CD4-positive, alpha-beta T cell treated with Interleukin-6 at 100 ng/mL for 8 hours (primary cell): ENCODE data around the gene BRD4.

ENCODE experiments used
- DNase-seq: peaks from one replicate; pipeline ENCODE4 v3.0.0-alpha.2; 2020; ENCODE audit warnings: mixed read lengths, low spot score

Gene BRD4

DNA sequence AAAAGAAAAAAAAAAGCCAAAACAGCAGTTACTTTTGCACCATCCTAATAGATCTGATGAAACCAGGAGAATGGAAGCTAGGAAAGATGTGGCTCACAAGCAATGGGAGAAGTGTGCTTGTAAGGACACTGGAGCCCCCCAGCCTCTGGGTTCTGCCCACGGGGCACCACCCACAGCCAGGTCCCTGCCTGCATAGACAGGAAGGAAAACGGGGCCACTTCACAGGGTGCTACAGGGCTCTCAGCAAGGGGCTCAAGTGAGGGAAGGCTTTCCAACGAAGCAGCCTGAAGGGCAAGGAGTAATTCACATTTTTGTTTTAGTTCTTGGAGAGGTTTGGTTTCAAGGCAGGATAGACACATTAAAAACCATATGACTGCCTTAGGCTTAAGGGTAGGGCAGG is 42.7 kb downstream of the BRD4 start:
- DNase-seq: no peak

DNA sequence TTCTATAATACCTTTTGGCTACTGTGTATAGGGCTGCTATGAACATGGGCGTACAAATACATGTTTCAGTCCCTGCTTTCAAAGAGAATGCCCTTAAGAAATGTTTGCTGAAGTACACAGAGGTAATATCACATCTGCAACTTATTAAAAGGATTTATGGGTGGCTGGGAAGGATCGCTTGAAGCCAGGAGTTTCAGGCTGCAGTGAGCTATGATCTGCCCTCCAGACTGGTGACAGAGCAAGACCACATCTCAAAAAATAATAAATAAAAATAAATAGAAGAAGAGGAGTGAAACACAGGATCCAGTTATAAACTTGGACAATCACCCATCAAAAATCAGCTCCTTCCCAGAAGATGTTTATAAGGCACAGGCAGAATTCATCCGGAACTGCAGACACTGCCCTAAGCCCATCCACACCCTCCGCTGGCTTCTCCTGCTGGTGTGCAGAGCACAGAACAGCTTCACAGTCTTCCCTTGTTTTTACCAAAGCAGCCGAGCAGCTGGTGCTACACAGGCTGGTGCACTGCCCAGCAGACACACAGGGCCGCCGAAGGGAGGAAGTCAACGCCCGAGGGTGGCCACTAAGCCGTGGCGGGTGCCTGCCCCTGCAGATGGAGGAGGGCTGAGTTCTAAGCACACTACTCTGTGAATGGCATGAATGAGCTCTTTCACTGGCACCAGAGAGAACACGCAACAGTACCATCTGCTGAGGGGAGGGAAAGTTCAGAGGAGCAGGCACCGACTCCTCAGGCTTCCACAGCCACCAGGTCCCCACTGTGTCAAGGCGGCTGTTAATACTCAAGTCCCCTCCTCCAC is 44.0 kb downstream of the BRD4 start:
- DNase-seq: no peak

DNA sequence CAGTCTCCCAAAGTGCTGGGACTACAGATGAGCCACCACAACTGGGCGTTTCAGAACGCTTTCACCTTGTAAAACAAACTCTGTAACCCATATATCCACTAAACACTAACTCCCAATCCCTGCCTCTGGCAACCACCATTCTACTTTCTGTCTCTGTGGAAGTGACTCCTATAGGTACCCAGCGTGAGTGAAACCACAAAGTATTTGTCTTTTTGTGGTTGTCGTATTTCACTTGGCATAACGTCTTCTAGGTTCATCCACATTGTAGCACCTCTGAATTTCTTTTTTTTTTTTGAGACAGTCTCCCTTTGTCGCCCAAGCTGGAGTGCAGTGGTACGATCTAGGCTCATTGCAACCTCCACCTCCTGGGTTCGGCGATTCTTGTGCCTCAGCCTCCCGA is 44.8 kb downstream of the BRD4 start:
- no peak for DNase-seq

GRCh38 chr19:15286688-15287365 is 45.5 kb downstream of the BRD4 start:
- DNase-seq: no peak

DNA sequence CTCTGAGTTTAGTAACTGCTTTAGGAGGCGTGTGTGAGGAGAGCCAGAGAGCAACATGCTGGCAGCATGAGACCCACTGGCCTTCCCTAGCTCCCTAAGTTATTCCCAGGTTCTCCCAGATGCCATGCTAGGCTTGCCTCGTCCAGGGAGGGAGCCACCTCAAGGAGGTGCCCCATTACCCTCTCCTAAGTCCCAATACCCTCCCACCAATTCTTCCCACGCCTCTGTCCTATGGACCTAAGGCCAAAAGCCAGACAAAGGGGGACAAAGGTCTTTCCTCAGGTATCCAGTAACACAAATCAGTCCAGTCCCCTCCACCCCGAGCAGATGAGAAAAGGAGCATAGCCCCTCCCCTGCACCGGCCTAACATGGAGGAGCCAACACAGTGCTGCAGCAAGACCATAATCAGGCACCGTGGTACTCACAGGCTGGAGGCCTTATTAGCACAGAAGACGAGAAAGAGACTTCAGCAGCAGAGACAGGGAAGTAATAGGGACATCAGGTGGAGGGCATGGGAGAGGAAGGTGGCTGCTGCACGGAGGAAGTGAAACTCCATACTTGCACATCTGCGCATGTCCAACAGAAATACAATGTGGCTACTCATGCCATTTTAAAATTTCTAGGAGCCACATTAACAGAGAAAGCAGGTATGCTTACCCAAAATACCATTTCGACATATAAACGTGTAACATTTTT is 46.3 kb downstream of the BRD4 start:
- no peak for DNase-seq

DNA sequence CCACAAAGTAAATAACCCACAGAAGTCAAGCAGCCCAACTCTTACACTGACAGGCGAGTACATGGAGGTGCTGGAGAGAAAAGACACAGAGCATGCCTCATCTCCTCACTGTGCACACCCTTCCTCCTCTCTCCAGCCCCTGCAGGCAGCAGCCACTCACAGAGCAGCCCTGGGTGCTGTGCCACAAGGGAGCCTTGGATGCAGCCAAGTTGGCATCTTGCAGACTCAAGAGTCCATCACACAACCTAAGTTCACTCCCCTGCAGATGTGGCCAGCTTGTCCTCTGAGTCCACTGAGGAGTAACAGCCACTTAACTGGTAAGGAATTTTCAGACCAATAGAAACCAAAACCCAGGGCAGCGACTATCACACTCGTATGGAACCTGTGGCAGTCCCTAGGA is 47.4 kb downstream of the BRD4 start:
- DNase-seq: no peak

DNA sequence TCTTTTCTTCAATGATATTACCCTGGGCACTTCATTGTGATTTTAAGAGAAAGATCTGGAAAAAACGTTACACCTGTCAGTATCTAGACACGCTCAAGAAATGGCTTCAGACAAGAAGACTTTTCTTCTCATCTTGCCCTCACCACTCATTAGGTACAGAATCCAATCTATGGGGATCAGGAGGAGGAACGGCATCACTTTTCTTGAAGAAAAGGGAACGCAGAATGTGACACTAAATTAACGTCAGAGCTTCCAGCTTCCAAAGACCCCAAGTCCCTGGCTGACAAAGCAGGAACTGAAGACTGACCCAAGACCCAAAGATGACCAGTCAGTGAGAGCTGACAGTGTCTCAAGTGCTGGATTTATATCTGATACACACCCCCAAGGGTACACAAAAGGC is 48.2 kb downstream of the BRD4 start:
- no peak for DNase-seq

GRCh38 chr19:15283141-15283883 is 49.0 kb downstream of the BRD4 start:
- no peak for DNase-seq

- no peak for DNase-seq
Measured at GRCh38 chr19:15282311-15282705, 50.0 kb downstream of the BRD4 start.

- no peak for DNase-seq
Measured at GRCh38 chr19:15280915-15281683, 51.2 kb downstream of the BRD4 start.

GRCh38 chr19:15280048-15280725 is 52.2 kb downstream of the BRD4 start:
- DNase-seq: no peak

DNA sequence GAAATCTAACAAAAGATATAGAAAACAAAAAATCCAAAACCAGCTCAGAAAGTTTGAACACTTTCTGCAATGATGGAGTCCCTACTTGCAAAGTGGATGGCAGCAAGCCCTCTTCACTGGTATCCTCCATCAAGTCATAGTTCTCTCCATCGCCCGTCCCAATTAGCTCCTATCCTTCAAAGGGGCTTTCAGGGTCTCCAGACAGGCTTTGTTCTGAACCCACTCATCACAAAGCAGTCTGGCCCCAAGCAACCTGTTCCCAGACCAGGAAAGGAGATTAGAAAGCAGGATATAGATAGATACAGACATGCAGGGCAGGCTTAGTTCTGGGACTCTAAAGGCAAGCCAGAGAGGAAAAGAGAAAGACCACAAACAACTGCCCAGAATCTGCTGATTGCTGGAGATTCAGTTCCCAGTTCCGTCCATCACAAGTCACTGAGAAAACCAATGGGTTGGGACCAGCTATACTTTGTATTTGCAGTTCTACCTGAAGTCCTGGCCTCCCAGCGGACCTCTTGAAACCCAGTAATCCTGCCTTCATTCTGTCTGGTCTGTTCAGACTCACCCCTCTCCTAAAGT is 52.9 kb downstream of the BRD4 start:
- no peak for DNase-seq

- no peak for DNase-seq
Measured at GRCh38 chr19:15276620-15277215, 55.6 kb downstream of the BRD4 start.

DNA sequence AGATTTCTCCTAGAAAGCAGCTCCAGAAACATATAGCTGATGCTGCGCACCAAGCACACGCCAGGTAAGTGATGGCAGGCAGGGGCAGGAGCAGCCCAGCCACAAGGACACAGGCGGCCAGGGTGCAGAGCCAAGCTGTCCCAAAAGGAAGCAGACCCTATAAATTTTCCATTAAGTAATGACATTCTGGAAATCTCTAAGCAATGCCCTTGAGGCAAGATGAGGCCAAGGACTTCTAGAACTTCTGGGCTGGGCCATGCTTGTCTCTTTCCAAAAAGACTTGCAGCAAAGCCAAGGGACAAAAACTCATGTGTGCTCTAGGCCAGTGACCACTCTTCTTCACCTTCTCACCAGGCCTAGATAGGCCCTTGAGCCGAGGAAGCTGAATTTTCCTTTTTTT is 57.9 kb downstream of the BRD4 start:
- no peak for DNase-seq

GRCh38 chr19:15269806-15270205 is 62.5 kb downstream of the BRD4 start:
- no peak for DNase-seq

DNA sequence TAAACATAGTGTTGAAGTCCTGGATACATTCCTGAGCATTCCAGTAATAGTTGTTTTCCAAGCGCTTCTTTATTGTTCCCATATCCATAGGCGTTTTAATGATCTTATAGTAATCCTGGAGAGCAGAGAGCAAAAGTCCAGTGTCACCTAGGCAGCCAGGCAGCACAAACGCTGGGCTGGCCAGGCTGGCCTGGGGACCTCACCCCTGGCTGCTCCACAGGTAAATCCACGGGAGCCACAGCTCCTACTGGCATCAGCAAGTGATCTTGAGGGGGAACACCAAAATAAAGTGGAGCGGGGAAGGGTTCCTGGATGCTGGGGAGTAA is 63.4 kb downstream of the BRD4 start:
- DNase-seq: no peak

DNA sequence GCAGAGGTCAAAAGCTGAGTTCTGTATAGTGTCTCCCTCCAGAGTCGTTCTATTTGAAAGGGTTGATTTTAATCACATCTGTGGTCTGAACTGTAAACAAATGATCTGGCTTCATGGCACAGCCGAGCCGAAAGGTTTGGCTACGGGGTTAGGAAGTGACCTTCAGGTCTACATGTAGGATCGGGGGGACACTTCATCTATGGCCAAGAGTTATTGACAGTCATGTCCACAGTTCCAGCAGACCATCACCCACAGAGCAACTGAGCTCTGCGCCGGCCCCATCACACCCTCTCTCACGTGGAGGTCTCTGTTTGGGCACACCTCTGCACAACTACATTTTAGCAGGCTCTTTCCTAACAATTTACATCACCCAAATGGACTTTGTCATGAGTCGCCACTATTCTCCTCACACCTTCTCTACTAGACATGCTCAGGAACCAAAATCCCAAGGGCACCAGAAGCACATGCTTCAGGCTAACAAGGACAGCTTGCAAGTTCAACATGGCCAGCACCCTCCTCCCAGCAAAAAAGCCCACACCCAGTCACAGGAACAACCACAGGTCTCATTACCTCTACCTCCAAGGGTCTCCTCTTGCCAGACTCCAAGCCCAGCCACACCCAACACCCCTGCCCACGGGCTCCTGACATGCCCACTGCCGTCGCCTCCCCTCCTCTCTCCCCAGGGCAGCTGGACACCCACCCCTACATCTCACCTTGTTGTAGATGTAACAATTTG is 64.0 kb downstream of the BRD4 start:
- no peak for DNase-seq

GRCh38 chr19:15266683-15267082 is 65.7 kb downstream of the BRD4 start:
- DNase-seq: no peak

- no peak for DNase-seq
Measured at GRCh38 chr19:15265850-15266248, 66.5 kb downstream of the BRD4 start.
